Activated T-helper 1 cell treated with anti-CD3 and anti-CD28 coated beads, Interleukin-12 subunit alpha, Interleukin-12 subunit beta, Interleukin-2, Interleukin-4 antibody, amounts not matched to agents 30 ng/mL and 10 ng/mL and 1 ng/mL, durations not matched to agents 14 hours and 24 hours and 36 hours (primary cell): ENCODE data around the gene CCDC174. TPM values are rescaled to one million over a fixed set of nuclear protein-coding genes. Genes with fewer than 3 reads are reported as not detected.

Experiments used
- DNase-seq: peaks from one replicate; pipeline ENCODE4 v3.0.0; 2021; ENCODE audit warnings: low spot score
- H3K27ac Mint-ChIP-seq: one replicate; pipeline ENCODE4 v1.8.0; 2021; ENCODE audit warnings: mild to moderate bottlenecking, mixed read lengths
- H3K27me3 Mint-ChIP-seq: one replicate; pipeline ENCODE4 v1.8.0; 2022; ENCODE audit warnings: mild to moderate bottlenecking, moderate library complexity, mixed read lengths; ENCODE audit not compliant: insufficient read depth
- H3K36me3 Mint-ChIP-seq: one replicate; pipeline ENCODE4 v1.8.0; 2021; ENCODE audit warnings: low read depth, mixed read lengths
- H3K4me1 Mint-ChIP-seq: one replicate; pipeline ENCODE4 v1.8.0; 2021; ENCODE audit warnings: low read depth, mixed read lengths
- H3K4me3 Mint-ChIP-seq: one replicate; pipeline ENCODE4 v1.8.0; 2021; ENCODE audit warnings: mild to moderate bottlenecking, moderate library complexity, mixed read lengths
- H3K9me3 Mint-ChIP-seq: one replicate; pipeline ENCODE4 v1.8.0; 2021; ENCODE audit warnings: mixed read lengths
- intact Hi-C: fragments of 100-400 bp; cut with micrococcal nuclease; formaldehyde crosslinking; loops from one replicate; pipeline ENCODE4 v1.15.1; 2024
- total RNA-seq: library from RNA; stranded (reverse); gene quantifications from 2 replicates; pipeline ENCODE4 v1.2.3, GENCODE V29; 2022

The CCDC174 gene
- total RNA-seq, 1 donor from 2014 or later, result 21.7 TPM

DNA sequence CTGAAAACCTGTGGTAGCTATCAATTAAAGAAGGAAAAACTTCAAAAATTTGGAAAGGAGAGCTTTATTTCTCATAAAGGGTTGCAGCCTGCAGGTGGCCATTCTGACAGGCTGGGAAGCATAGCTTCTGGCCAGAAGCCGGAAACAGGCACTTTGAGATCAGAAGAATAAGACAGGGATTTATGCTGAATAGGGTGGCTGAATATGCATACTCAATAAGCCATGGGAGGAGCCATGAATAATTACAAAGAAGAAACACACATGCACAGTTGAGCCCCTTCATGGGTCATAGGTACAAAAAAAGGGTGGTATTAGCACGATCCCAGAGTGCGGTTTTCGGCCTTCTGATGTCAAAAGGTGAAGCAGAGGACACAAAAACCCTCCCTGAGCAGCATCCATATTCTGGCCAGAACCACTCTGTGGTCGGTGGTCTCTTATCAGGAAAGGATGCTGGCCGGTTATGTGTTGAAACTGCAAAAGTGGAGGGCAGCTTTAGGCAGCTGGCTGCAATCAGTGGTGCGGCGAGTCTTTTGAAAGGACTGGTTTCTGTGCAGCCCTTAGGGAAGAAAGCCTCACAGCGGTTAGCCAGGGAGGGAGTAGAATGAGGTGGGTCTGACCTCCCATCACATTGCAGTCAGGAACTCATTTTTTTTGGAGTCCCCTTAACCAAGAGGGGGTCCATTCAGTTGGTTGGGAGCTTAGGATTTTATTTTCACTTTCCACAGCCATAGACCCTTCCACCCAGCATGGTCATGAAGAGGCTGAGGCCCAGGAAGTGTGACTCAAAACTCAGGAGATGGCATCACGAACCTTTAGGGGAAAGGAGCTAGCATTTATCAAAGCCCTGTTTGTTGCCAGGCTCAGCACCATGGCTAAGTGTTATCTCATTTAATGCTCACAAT is 34.7 kb upstream of the CCDC174 start:
- Mint-ChIP-seq H3K27ac (no peak overlapping the region), H3K9me3 (no peaks in the 10 kb centered on the region), H3K27me3 (peaks cover 10% of the 10 kb centered on the region), H3K4me1 (no peaks in the 10 kb centered on the region), H3K36me3 (no peaks in the 10 kb centered on the region), H3K4me3 (no peak overlapping the region)
- intact Hi-C loops, result no loop called here
- DNase-seq, result no peak

DNA sequence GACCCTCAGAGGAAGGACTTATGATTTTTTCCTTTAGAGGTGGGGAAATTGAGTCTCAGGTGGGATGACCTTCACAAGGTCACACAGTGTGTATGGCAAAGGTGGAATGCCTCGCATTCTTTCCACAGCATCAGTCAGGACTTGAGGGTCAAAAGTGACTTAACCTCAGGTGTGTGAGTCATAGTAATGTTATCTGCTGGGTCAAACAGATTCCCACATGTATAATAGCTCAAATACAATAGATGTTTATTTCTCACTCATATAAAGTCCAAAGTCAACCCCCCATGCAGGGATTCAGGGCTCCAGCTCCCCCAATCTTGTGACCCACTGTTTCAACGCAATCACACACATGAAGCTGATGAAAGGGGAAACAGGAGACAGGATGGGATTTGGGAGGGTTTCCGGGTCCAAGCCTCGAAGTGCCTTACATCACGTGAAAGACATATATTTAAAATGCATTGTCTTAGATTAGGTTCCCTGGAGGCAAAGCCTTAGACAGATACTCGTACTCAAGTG is 34.0 kb upstream of the CCDC174 start:
- no peaks in the 10 kb centered on the region for H3K36me3 Mint-ChIP-seq
- no peak overlapping the region for H3K4me3 Mint-ChIP-seq
- H3K9me3 Mint-ChIP-seq, result no peaks in the 10 kb centered on the region
- H3K27me3 Mint-ChIP-seq, result peaks cover 10% of the 10 kb centered on the region
- no peaks in the 10 kb centered on the region for H3K4me1 Mint-ChIP-seq
- H3K27ac Mint-ChIP-seq, result no peak overlapping the region
- intact Hi-C loops, result no loop called here
- DNase-seq, result no peak

DNA sequence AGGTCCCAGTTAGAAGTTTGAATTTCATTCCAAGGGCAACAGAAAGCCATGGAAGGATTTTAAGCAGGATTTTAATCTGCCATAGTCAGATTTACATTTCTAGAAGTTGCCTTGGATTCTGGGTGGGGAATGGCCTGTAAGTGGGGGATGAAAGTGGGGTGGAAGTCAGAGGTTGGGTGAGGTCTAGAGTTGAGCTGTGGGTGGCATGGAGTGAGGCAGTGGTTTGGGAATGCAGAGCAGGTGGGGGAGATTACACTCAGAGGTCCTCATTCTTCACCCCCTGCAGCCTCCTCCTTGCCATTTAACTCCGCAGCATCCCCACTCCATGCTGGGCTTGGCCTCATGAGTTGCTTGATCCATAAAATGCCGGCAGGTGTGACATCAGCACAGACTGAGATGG is 32.0 kb upstream of the CCDC174 start:
- Mint-ChIP-seq H3K9me3 (no peaks in the 10 kb centered on the region), H3K4me1 (no peaks in the 10 kb centered on the region), H3K27ac (no peak overlapping the region), H3K36me3 (no peaks in the 10 kb centered on the region), H3K27me3 (peaks cover 5% of the 10 kb centered on the region), H3K4me3 (no peak overlapping the region)
- no peak for DNase-seq
- intact Hi-C loops, result no loop called here

DNA sequence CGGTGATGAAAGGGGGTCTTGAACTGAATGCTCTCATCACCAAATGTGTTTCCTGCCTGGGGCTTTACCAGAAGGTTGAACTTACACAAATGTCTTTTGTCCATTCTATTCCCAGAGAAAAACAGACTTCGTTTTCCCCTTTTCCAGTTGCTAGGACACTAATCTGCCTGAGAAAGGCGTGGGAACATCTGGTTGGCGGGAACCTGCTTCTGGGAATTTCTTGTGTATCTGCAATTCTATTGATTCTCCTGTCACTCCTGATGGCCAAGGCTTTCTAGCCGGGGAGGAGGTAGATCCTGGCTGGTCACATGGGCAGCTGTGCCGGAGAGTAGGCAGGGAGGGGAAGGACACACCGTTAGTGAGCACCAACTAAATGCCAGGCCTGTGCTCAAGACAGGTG is 31.1 kb upstream of the CCDC174 start:
- Mint-ChIP-seq H3K36me3 (no peaks in the 10 kb centered on the region), H3K27me3 (peaks cover 1% of the 10 kb centered on the region), H3K9me3 (no peaks in the 10 kb centered on the region), H3K4me3 (no peak overlapping the region), H3K4me1 (no peaks in the 10 kb centered on the region), H3K27ac (no peak overlapping the region)
- no peak for DNase-seq
- intact Hi-C loops, result no loop called here

DNA sequence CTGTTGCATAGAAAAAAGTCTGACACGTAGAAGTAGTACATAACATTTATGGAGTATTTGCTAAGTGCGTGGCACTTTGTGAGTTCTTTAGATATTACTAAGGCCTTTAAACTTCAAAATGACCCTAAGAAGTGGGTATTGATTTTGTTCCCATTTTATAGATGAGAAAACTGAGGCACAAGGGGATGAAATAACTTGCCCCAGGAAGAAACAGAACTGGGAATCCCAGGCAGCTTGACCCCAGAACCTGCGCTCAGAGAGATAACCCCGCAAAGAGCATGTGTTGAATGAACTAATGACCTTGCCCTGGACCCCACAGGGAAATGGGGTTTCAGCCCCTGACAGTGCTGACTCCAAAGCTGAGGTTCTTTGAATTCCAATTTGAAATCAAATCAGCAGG is 30.5 kb upstream of the CCDC174 start:
- H3K36me3 Mint-ChIP-seq, result no peaks in the 10 kb centered on the region
- no peaks in the 10 kb centered on the region for H3K9me3 Mint-ChIP-seq
- no peak overlapping the region for H3K4me3 Mint-ChIP-seq
- intact Hi-C loops, result no loop called here
- no peaks in the 10 kb centered on the region for H3K4me1 Mint-ChIP-seq
- H3K27ac Mint-ChIP-seq, result no peak overlapping the region
- H3K27me3 Mint-ChIP-seq, result no peaks in the 10 kb centered on the region
- DNase-seq, result no peak

DNA sequence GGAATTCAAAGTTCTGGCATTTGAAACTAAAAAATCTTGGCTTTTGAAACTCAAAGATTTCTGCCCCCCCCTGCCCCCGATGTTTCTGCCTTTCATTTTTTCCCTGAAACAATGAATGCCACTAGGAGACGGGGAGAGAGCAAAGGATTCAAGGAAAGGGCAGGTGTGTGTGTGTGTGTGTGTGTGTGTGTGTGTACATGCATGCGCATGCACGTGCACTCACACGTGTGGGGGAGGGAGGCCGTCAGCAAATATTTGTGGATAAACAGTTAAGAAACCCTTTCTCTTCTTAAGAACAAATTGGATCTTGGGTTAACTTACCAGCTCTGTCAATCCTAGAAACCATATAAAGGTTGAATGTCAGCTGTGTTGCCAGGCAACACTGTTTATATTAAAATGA is 29.2 kb upstream of the CCDC174 start:
- intact Hi-C loops, result no loop called here
- Mint-ChIP-seq H3K27ac (no peak overlapping the region), H3K36me3 (no peaks in the 10 kb centered on the region), H3K4me1 (peaks cover 5% of the 10 kb centered on the region), H3K27me3 (no peaks in the 10 kb centered on the region), H3K4me3 (no peak overlapping the region), H3K9me3 (no peaks in the 10 kb centered on the region)
- DNase-seq, result no peak

DNA sequence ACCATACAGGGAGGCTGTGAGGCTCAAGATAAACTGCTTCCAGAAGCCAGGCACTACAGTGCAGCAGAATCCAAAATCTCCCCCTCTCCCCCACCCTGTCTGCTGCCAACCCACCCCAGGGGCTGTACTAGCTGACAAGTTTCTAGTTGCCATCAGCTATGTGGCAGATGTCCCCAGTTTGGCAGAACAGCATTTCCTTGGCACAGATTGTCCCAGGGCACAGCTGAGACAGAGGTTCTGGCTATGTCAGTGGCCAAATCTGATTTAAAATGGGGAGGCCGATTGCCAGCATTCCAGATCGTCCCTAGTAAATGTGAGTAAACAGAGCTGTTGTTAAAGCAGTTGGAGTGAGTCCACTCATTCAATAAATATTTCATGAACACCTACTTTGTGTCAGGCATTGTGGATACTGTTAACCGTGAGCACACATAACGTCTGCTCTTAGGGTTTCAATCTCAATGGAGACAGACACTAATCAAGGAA is 28.0 kb upstream of the CCDC174 start:
- Mint-ChIP-seq H3K4me3 (no peak overlapping the region), H3K4me1 (peaks cover 8% of the 10 kb centered on the region), H3K27me3 (no peaks in the 10 kb centered on the region), H3K36me3 (no peaks in the 10 kb centered on the region), H3K9me3 (no peaks in the 10 kb centered on the region), H3K27ac (no peak overlapping the region)
- intact Hi-C loops, result no loop called here
- no peak for DNase-seq

DNA sequence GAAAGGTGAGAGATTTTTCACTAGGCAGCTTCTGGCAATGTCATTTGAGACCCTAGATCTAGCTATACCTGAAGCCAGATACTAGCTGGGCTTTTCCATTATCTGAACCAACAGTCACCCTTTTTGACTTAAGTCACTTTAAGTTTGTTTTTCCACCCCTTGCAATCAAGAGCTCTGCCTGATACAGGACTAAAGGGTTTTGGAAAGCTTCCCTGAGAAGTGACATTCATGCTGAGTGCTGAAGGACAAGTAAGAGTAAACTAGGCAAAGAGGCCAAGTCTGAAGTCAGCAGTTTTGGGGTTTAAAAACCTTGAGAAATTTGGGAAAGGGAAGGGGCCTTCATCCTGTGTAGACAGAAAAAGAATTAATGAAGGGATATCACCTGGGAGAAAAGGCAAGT is 27.1 kb upstream of the CCDC174 start:
- intact Hi-C loops, result no loop called here
- no peaks in the 10 kb centered on the region for H3K36me3 Mint-ChIP-seq
- H3K4me1 Mint-ChIP-seq, result peaks cover 8% of the 10 kb centered on the region
- no peak overlapping the region for H3K4me3 Mint-ChIP-seq
- peaks cover under 1% of the 10 kb centered on the region for H3K27me3 Mint-ChIP-seq
- no peak overlapping the region for H3K27ac Mint-ChIP-seq
- DNase-seq, result no peak
- no peaks in the 10 kb centered on the region for H3K9me3 Mint-ChIP-seq

DNA sequence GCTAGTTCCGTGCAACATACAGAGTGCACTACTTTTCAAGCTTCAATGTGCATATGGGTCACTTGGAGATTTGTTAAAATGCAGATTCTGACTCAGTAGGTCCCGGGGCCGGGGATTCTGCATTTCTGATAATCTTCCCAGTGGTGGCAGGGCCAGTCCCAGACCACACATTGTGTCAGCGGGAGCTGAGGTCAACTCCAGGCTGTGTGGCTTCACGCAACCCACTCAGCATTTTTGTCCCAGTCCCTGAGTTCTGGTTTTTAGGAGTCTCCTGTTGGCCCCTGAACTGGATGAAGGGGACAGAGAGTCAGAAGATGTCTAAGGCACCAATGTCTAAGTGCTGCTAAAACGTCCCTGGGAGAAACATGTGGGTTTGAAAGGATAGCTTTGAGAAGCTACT is 26.1 kb upstream of the CCDC174 start:
- H3K4me3 Mint-ChIP-seq, result no peak overlapping the region
- H3K4me1 Mint-ChIP-seq, result peaks cover 8% of the 10 kb centered on the region
- no peak for DNase-seq
- H3K9me3 Mint-ChIP-seq, result no peaks in the 10 kb centered on the region
- H3K27ac Mint-ChIP-seq, result no peak overlapping the region
- intact Hi-C loops, result no loop called here
- H3K27me3 Mint-ChIP-seq, result peaks cover 4% of the 10 kb centered on the region
- no peaks in the 10 kb centered on the region for H3K36me3 Mint-ChIP-seq

DNA sequence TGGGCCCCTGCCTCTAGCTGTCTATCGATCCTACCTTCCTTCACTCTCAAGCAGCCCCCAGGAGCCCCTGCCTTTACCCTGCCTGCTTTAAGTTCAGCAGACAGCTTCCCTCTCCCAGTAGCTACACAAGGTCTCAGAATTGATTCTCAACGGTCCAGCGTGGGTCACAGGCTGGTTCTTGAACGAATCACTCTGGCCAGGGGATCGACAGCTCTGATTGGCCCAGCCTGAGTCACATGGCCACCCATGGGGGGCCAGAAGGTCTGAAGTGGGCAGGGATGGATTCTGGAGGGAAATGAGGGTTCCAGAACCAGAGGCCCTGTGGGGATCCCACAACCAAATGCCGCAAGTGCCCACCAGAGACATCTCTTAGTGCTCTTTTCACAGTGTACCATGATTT is 23.7 kb upstream of the CCDC174 start:
- Mint-ChIP-seq H3K27me3 (peaks cover 7% of the 10 kb centered on the region), H3K9me3 (no peaks in the 10 kb centered on the region), H3K4me3 (no peak overlapping the region), H3K4me1 (peaks cover 8% of the 10 kb centered on the region), H3K36me3 (no peaks in the 10 kb centered on the region), H3K27ac (no peak overlapping the region)
- DNase-seq, result no peak
- intact Hi-C loops, result no loop called here

DNA sequence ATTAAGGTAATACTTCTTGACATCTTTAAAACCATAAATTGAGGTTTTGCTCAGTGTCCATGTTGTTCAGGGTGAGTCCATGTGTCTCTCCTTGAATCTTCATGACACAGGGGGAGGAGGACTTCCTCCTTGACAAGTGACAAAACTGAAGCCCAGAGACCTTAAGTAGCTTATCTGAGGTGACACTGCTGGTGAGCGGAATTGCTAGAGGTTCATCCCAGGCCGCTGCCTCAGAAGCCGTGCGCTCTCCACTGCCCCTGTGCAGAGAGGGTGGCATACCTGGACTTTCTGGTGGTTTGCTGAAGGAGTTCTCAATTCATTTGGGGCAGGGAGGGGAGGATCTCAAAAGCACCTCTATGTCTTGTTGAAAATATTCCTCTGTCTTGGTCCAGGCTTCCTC is 23.2 kb upstream of the CCDC174 start:
- H3K4me3 Mint-ChIP-seq, result no peak overlapping the region
- peaks cover 7% of the 10 kb centered on the region for H3K27me3 Mint-ChIP-seq
- intact Hi-C loops, result no loop called here
- DNase-seq, result no peak
- H3K36me3 Mint-ChIP-seq, result no peaks in the 10 kb centered on the region
- H3K27ac Mint-ChIP-seq, result no peak overlapping the region
- no peaks in the 10 kb centered on the region for H3K9me3 Mint-ChIP-seq
- H3K4me1 Mint-ChIP-seq, result peaks cover 8% of the 10 kb centered on the region

DNA sequence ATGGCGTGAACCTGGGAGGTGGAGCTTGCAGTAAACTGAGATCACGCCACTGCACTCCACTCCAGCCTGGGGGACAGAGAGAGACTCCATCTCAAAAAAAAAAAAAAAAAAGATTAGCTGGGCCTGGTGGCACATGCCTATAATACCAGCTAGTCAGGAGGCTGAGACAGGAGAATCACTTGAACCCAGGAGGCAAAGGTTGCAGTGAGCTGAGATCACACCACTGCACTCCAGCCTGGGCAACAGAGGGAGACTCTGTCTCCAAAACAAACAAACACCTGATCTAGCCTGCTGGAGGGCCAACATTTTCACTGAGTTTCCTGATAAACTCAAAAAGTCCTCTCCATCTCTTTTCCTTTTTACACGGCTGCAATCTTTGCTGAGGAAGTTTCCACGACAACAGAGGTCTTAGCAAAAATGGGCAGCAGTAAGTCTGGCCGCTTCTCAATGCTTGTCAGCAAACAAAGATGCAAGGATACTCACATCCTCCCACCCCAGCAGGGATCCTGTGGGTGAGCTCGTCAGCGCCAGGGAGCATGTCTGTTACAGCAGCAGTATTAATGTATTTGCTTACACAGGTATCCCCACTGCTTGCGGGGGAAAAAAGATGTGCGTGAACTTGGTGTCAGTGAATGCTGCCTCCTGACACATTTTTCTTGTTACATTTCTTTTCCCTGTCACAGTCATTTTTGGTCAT is 21.0 kb upstream of the CCDC174 start:
- no peak for DNase-seq
- Mint-ChIP-seq H3K4me3 (no peak overlapping the region), H3K9me3 (no peaks in the 10 kb centered on the region), H3K36me3 (no peaks in the 10 kb centered on the region), H3K4me1 (peaks cover 8% of the 10 kb centered on the region), H3K27me3 (peaks cover 13% of the 10 kb centered on the region), H3K27ac (no peak overlapping the region)
- intact Hi-C loops, result no loop called here

DNA sequence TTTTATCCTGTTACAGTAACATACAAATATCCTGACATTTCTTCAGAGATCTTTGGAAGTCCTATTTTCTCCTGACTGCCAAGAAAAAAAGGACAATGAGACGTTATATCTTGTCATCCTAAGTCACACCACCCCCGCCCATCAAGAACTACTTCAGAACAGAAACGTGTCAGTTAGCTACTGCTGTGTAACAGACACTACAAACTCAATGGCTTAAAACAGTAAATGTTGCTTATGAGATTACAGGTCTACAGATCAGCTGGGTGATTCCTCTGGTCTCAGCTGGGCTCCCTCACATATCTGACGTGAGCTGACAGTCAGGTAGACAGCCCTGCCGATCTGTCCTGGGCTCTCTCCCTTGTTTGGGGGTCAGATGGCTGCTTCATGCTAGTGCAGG is 20.5 kb upstream of the CCDC174 start:
- intact Hi-C loops, result no loop called here
- no peak overlapping the region for H3K4me3 Mint-ChIP-seq

More for the DNA sequence above, 20.5 kb upstream of the CCDC174 start:
- Mint-ChIP-seq H3K4me1 (peaks cover 8% of the 10 kb centered on the region), H3K27me3 (peaks cover 13% of the 10 kb centered on the region), H3K36me3 (no peaks in the 10 kb centered on the region), H3K27ac (no peak overlapping the region), H3K9me3 (no peaks in the 10 kb centered on the region)
- no peak for DNase-seq
